SK-N-SH (cell line): Measurements from ENCODE around the gene DDX1. TPM values are rescaled to one million over a fixed set of nuclear protein-coding genes. Genes with fewer than 3 reads are reported as not detected.

Source experiments
- CTCF ChIA-PET: fragments of 300-600, 350-600 bp; formaldehyde crosslinking; extraction: SDS; loops from one replicate; lab custom pipeline; 2021; lab: Yijun Ruan, JAX
- POLR2A ChIA-PET: fragments of 350-600 bp; sonication (Branson Sonifier 250); formaldehyde crosslinking; extraction: SDS; loops from one replicate; lab custom pipeline; 2020; ENCODE audit warnings: antibody characterized with exemption, inconsistent platforms; lab: Yijun Ruan, JAX
- DNase-seq: peaks from one replicate; pipeline ENCODE4 v3.0.0; 2012
- H2AFZ ChIP-seq: fragments of 200-600 bp; sonication (generic); 2 replicates; pipeline ENCODE4 v1.8.1; 2016; ENCODE audit warnings: antibody characterized with exemption, mild to moderate bottlenecking, low read depth
- H3F3A ChIP-seq: fragments of 200-600 bp; sonication (generic); replicated peaks from 2 replicates; pipeline ENCODE3; 2016; ENCODE audit warnings: antibody characterized with exemption, mild to moderate bottlenecking; ENCODE audit not compliant: insufficient read depth
- H3K27ac ChIP-seq, 2 experiments: fragments of 200-500 bp in 1 of 2; fragments of 200-600 bp in 1 of 2; sonication (Bioruptor generic) in 1 of 2; sonication (generic), shearing (Covaris generic) in 1 of 2; 2 replicates each; pipeline versions ENCODE4 v1.5.1 to v1.6.1; 2014 to 2016; ENCODE audit warnings: low read depth in 2 of 2, inconsistent platforms in 1 of 2, low read length in 1 of 2, mild to moderate bottlenecking in 1 of 2, mixed read lengths in 1 of 2
- H3K27me3 ChIP-seq: fragments of 200-600 bp; sonication (generic), shearing (Covaris generic); 2 replicates; pipeline ENCODE4 v1.6.1; 2016; ENCODE audit warnings: mixed run types; ENCODE audit not compliant: insufficient read depth
- H3K36me3 ChIP-seq, 2 experiments: fragments of 200-500 bp in 1 of 2; fragments of 200-600 bp in 1 of 2; sonication (Bioruptor generic) in 1 of 2; sonication (generic) in 1 of 2; replicated peaks in 1 of 2; 2 replicates each; pipeline versions ENCODE3 to v1.5.1; 2014 to 2016; ENCODE audit warnings: low read length in 1 of 2, mild to moderate bottlenecking in 1 of 2; ENCODE audit not compliant: insufficient read depth in 2 of 2, control insufficient read depth in 1 of 2
- H3K4me1 ChIP-seq, 2 experiments: fragments of 200-500 bp in 1 of 2; fragments of 200-600 bp in 1 of 2; sonication (Bioruptor generic) in 1 of 2; sonication (generic), shearing (Covaris generic) in 1 of 2; 2 replicates each; pipeline versions ENCODE4 v1.5.1 to v1.6.1; 2014 to 2016; ENCODE audit warnings: low read depth in 1 of 2, low read length in 1 of 2, mixed run types in 1 of 2; ENCODE audit not compliant: insufficient read depth in 2 of 2, control insufficient read depth in 1 of 2
- H3K4me2 ChIP-seq: fragments of 200-600 bp; sonication (generic), shearing (Covaris generic); 2 replicates; pipeline ENCODE4 v1.6.1; 2017; ENCODE audit warnings: mixed run types
- H3K4me3 ChIP-seq, 2 experiments: fragments of 200-500 bp in 1 of 2; fragments of 200-600 bp in 1 of 2; sonication (Bioruptor generic) in 1 of 2; sonication (generic), shearing (Covaris generic) in 1 of 2; 2 replicates each; pipeline versions ENCODE4 v1.5.1 to v1.8.1; 2014 to 2016; ENCODE audit warnings: low read depth in 2 of 2, inconsistent platforms in 1 of 2, low read length in 1 of 2, mild to moderate bottlenecking in 1 of 2, mixed read lengths in 1 of 2, moderate library complexity in 1 of 2
- H3K79me2 ChIP-seq: fragments of 200-600 bp; sonication (generic); 2 replicates; pipeline ENCODE4 v1.8.1; 2017; ENCODE audit warnings: mild to moderate bottlenecking; ENCODE audit not compliant: insufficient read depth
- H3K9ac ChIP-seq: fragments of 200-600 bp; sonication (generic); 2 replicates; pipeline ENCODE4 v1.6.1; 2017; ENCODE audit warnings: mixed run types
- H3K9me2 ChIP-seq: fragments of 200-600 bp; sonication (generic); 2 replicates; pipeline ENCODE4 v1.6.1; 2017; ENCODE audit warnings: mixed run types
- H3K9me3 ChIP-seq: fragments of 200-600 bp; sonication (generic); 2 replicates; pipeline ENCODE4 v1.6.1; 2017; ENCODE audit warnings: mixed run types, mild to moderate bottlenecking, moderate library complexity
- H4K20me1 ChIP-seq: fragments of 200-600 bp; sonication (generic); 2 replicates; pipeline ENCODE4 v1.6.1; 2017; ENCODE audit warnings: mild to moderate bottlenecking, mixed run types; ENCODE audit not compliant: insufficient read depth
- CTCF ChIP-seq: fragments of 200-600 bp; sonication (generic); IDR thresholded peaks from 2 replicates; pipeline ENCODE4 v1.6.1; 2017; ENCODE audit warnings: antibody characterized with exemption, mild to moderate bottlenecking, moderate library complexity
- ELF1 ChIP-seq: IDR thresholded peaks from 2 replicates; pipeline ENCODE4 v1.4.0; 2012
- EP300 ChIP-seq, 2 experiments: IDR thresholded peaks; 2 replicates each; pipeline versions ENCODE4 v1.4.0 to v1.6.1; 2012; ENCODE audit warnings: borderline replicate concordance in 1 of 2, low read depth in 1 of 2, low read length in 1 of 2
- EZH2phosphoT487 ChIP-seq: fragments of 200-600 bp; sonication (generic); IDR thresholded peaks from 2 replicates; pipeline ENCODE4 v1.6.1; 2017; ENCODE audit warnings: low read depth, mixed run types, mild to moderate bottlenecking, antibody characterized with exemption, moderate library complexity, borderline replicate concordance
- FOXJ3 ChIP-seq: sonication (generic); formaldehyde crosslinking; IDR thresholded peaks from 2 replicates; pipeline ENCODE4 v1.5.1; 2020; ENCODE audit warnings: mild to moderate bottlenecking, missing genetic modification reagents
- FOXM1 ChIP-seq: IDR thresholded peaks from 2 replicates; pipeline ENCODE4 v1.4.0; 2012; ENCODE audit warnings: low read depth, mild to moderate bottlenecking
- GABPA ChIP-seq: IDR thresholded peaks from 2 replicates; pipeline ENCODE4 v1.4.0; 2012; ENCODE audit warnings: low read depth, mild to moderate bottlenecking
- GATA2 ChIP-seq: sonication (generic); formaldehyde crosslinking; IDR thresholded peaks from 2 replicates; pipeline ENCODE4 v1.5.0; 2020; ENCODE audit warnings: mild to moderate bottlenecking, missing genetic modification reagents
- JUND ChIP-seq: IDR thresholded peaks from 2 replicates; pipeline ENCODE4 v1.4.0; 2012
- MEF2A ChIP-seq: IDR thresholded peaks from 2 replicates; pipeline ENCODE4 v1.4.0; 2012; ENCODE audit warnings: low read depth, borderline replicate concordance
- NFIC ChIP-seq: IDR thresholded peaks from 2 replicates; pipeline ENCODE4 v1.4.0; 2012; ENCODE audit warnings: borderline replicate concordance
- PBX3 ChIP-seq: IDR thresholded peaks from 2 replicates; pipeline ENCODE4; 2012
- POLR2AphosphoS5 ChIP-seq: IDR thresholded peaks from 2 replicates; pipeline ENCODE4 v1.6.1; 2012; ENCODE audit warnings: low read depth, low read length
- RAD21 ChIP-seq: IDR thresholded peaks from 2 replicates; pipeline ENCODE4 v1.6.1; 2012; ENCODE audit warnings: mild to moderate bottlenecking, low read length
- RCOR1 ChIP-seq: fragments of 150-350 bp; IDR thresholded peaks from 2 replicates; pipeline ENCODE4 v1.6.1; 2017; ENCODE audit warnings: antibody characterized with exemption, low read length
- RFX5 ChIP-seq: IDR thresholded peaks from 2 replicates; pipeline ENCODE4 v1.6.1; 2012; ENCODE audit warnings: mild to moderate bottlenecking, improper control_type of control experiment, low read length
- RXRA ChIP-seq: IDR thresholded peaks from 2 replicates; pipeline ENCODE4 v1.4.0; 2012; ENCODE audit warnings: low read depth, mild to moderate bottlenecking, borderline replicate concordance
- TCF12 ChIP-seq: IDR thresholded peaks from 2 replicates; pipeline ENCODE4 v1.4.0; 2012
- TEAD4 ChIP-seq: IDR thresholded peaks from 2 replicates; pipeline ENCODE4 v1.4.0; 2012; ENCODE audit warnings: mild to moderate bottlenecking, borderline replicate concordance; ENCODE audit not compliant: insufficient read depth
- USF2 ChIP-seq: fragments of 150-350 bp; IDR thresholded peaks from 2 replicates; pipeline ENCODE4 v1.6.1; 2017; ENCODE audit warnings: antibody characterized with exemption, low read length, low read depth, borderline replicate concordance
- YY1 ChIP-seq: IDR thresholded peaks from 2 replicates; pipeline ENCODE4 v1.4.0; 2012; ENCODE audit warnings: low read depth, mild to moderate bottlenecking
- WGBS: methylation state at CpG from one replicate; pipeline ENCODE4 v1.1.6; 2017; ENCODE audit warnings: low lambda C conversion rate; 5-methylcytosine and 5-hydroxymethylcytosine counted together
- polyA plus RNA-seq, 3 experiments: library from polyadenylated mRNA; depleted of rRNA; stranded (reverse); fragments of >200 nt; gene quantifications; 2 replicates each; pipeline ENCODE4 v1.2.3, GENCODE V29; 2012
- TF ChIP-seq, protein P1 (sequence below): IDR thresholded peaks from 2 replicates; pipeline ENCODE4 v1.4.0; 2012; ENCODE audit warnings: low read depth, borderline replicate concordance

Gene DDX1
- polyA plus RNA-seq, 1 of the 3 experiments (the other 2 are of a cell fraction) = 54.5 TPM

DNA sequence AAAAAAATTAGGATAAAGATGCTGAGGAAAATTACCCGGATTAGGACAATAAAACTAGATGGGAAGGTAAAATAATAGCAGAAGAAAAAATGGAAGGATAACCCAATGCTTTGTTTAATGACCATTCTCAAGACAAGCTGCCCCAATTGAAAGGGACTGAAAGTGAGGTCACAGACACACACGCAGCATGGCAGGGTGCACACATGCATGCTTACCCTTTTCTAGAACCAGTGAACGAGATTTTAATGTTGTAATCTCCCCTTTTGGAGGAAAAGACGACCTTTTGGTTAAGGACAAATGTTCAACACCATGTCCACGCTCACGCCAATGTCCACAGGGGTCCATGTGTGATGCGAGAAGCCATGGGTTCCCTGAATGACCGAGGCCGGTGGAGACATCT is 70.9 kb downstream of the DDX1 start:
- Histone ChIP-seq H3K79me2 (no peaks in the 10 kb centered on the region), H3F3A (no peaks in the 10 kb centered on the region), H3K4me3 (no peak overlapping the region), H3K36me3 (no peaks in the 10 kb centered on the region), H3K4me2 (no peak overlapping the region), H3K9me2 (no peaks in the 10 kb centered on the region), H3K9ac (no peak overlapping the region), H3K9me3 (no peaks in the 10 kb centered on the region), H2AFZ (no peak overlapping the region), H4K20me1 (no peaks in the 10 kb centered on the region), H3K27me3 (no peaks in the 10 kb centered on the region), H3K27ac (no peak overlapping the region), H3K4me1 (no peaks in the 10 kb centered on the region; a peak in 1 of 4 replicates)
- POLR2A ChIA-PET = no interaction called here
- TF ChIP-seq USF2 = no peak
- TF ChIP-seq, protein P1, sequence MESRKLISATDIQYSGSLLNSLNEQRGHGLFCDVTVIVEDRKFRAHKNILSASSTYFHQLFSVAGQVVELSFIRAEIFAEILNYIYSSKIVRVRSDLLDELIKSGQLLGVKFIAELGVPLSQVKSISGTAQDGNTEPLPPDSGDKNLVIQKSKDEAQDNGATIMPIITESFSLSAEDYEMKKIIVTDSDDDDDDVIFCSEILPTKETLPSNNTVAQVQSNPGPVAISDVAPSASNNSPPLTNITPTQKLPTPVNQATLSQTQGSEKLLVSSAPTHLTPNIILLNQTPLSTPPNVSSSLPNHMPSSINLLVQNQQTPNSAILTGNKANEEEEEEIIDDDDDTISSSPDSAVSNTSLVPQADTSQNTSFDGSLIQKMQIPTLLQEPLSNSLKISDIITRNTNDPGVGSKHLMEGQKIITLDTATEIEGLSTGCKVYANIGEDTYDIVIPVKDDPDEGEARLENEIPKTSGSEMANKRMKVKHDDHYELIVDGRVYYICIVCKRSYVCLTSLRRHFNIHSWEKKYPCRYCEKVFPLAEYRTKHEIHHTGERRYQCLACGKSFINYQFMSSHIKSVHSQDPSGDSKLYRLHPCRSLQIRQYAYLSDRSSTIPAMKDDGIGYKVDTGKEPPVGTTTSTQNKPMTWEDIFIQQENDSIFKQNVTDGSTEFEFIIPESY = no peak
- TF ChIP-seq RAD21 = no peak
- no peak for TF ChIP-seq EZH2phosphoT487
- TF ChIP-seq GABPA = no peak
- no peak for TF ChIP-seq CTCF
- TF ChIP-seq ELF1 = no peak
- no peak for TF ChIP-seq YY1
- no peak for TF ChIP-seq NFIC
- TF ChIP-seq JUND = no peak
- no peak for TF ChIP-seq RXRA
- TF ChIP-seq RFX5 = no peak
- TF ChIP-seq TCF12 = no peak
- TF ChIP-seq MEF2A = no peak
- CTCF ChIA-PET = interaction anchor here (0.7 to 1.9 kb wide), 4 partner anchors 11 to 707 kb away, joined by 3 to 7 read pairs (median 4); no protein-coding TSS in a partner anchor
- no peak for DNase-seq
- 49% methylated on average over 9 of the region's 9 CpGs for WGBS

DNA sequence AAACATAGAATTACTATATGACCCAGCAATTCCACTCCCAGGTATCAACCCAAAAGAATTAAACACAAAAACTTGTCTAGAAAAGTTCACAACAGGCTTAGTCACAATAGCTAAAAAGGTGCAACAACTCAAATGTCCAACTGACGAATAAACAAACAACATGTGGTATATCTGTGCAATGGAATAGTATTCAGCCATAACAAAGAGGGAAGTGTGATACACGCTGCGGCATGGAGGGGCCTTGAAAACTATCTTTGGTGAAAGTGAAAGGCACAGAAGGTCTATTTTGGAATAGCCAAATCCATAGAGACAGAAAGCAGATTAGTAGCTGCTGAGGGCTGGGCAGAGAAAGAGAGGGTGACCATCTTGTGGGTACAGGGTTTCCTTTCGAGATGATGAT is 72.1 kb downstream of the DDX1 start:
- Histone ChIP-seq H4K20me1 (no peaks in the 10 kb centered on the region), H3F3A (no peaks in the 10 kb centered on the region), H2AFZ (no peak overlapping the region), H3K9me2 (no peaks in the 10 kb centered on the region), H3K4me3 (no peak overlapping the region), H3K27ac (no peak overlapping the region), H3K9me3 (no peaks in the 10 kb centered on the region), H3K27me3 (no peaks in the 10 kb centered on the region), H3K4me2 (no peak overlapping the region), H3K4me1 (no peaks in the 10 kb centered on the region; a peak in 1 of 4 replicates), H3K79me2 (no peaks in the 10 kb centered on the region), H3K9ac (no peak overlapping the region), H3K36me3 (no peaks in the 10 kb centered on the region)
- 43% methylated on average over 4 of the region's 4 CpGs for WGBS
- no peak for DNase-seq
- ChIA-PET POLR2A (no interaction called here), CTCF (interaction anchor here (1.0 to 1.9 kb wide), 3 partner anchors 12 to 29 kb away, joined by 3 to 7 read pairs (median 3); no protein-coding TSS in a partner anchor)
- no peak for TF ChIP-seq MEF2A
- no peak for TF ChIP-seq POLR2AphosphoS5
- no peak for TF ChIP-seq USF2
- no peak for TF ChIP-seq ELF1
- no peak for TF ChIP-seq NFIC
- no peak for TF ChIP-seq RAD21
- TF ChIP-seq PBX3 = no peak
- no peak for TF ChIP-seq GATA2
- TF ChIP-seq RCOR1 = no peak
- no peak for TF ChIP-seq FOXM1
- TF ChIP-seq EP300 (IDR thresholded peaks at IDR 0.05; ENCODE audit: borderline replicate concordance in 1 of 2, low read depth in 1 of 2, low read length in 1 of 2) = no peak
- no peak for TF ChIP-seq TEAD4
- no peak for TF ChIP-seq FOXJ3 (CRISPR knock-in tag)
